MM.1S (cell line): ENCODE results near the gene ZSCAN25.

ENCODE experiments used
- DNase-seq: peaks from one replicate; pipeline ENCODE4 v3.0.0-alpha.2; 2015
- H2AFZ ChIP-seq: fragments of 300-600 bp; sonication (generic); 2 replicates; pipeline ENCODE4 v1.6.0; 2016; ENCODE audit warnings: antibody characterized with exemption, low read length
- H3F3A ChIP-seq: fragments of 300-600 bp; sonication (generic); 2 replicates; pipeline ENCODE4 v1.6.1; 2016; ENCODE audit warnings: mild to moderate bottlenecking, antibody characterized with exemption, low read length, moderate library complexity, mixed read lengths; ENCODE audit not compliant: insufficient read depth
- H3K27ac ChIP-seq: fragments of 300-600 bp; sonication (generic); 2 replicates; pipeline ENCODE4 v1.5.1; 2016; ENCODE audit warnings: mild to moderate bottlenecking, low read length
- H3K27me3 ChIP-seq: fragments of 300-600 bp; sonication (generic); replicated peaks from 2 replicates; pipeline ENCODE4 v1.6.0; 2016; ENCODE audit warnings: low read length; ENCODE audit not compliant: insufficient read depth
- H3K36me3 ChIP-seq: fragments of 300-600 bp; sonication (generic); replicated peaks from 2 replicates; pipeline ENCODE4 v1.6.1; 2016; ENCODE audit warnings: mild to moderate bottlenecking, low read length, mixed read lengths; ENCODE audit not compliant: insufficient read depth
- H3K4me1 ChIP-seq: fragments of 300-600 bp; sonication (generic); 2 replicates; pipeline ENCODE4 v1.6.1; 2016; ENCODE audit warnings: low read length, mixed read lengths
- H3K4me2 ChIP-seq: fragments of 300-600 bp; sonication (generic); 2 replicates; pipeline ENCODE4 v1.6.0; 2016; ENCODE audit warnings: low read depth, low read length
- H3K4me3 ChIP-seq: fragments of 300-600 bp; sonication (generic); 2 replicates; pipeline ENCODE4 v1.5.1; 2016; ENCODE audit warnings: low read length, mixed read lengths
- H3K79me2 ChIP-seq: fragments of 300-600 bp; sonication (generic); 2 replicates; pipeline ENCODE4 v1.6.1; 2016; ENCODE audit warnings: mixed run types, low read length, mixed read lengths
- H3K9ac ChIP-seq: fragments of 300-600 bp; sonication (generic); 2 replicates; pipeline ENCODE4 v1.6.1; 2016; ENCODE audit warnings: low read length, mixed read lengths
- H3K9me2 ChIP-seq: fragments of 300-600 bp; sonication (generic); replicated peaks from 2 replicates; pipeline ENCODE4 v1.6.1; 2016; ENCODE audit warnings: mild to moderate bottlenecking, low read length, mixed read lengths; ENCODE audit not compliant: insufficient read depth
- H3K9me3 ChIP-seq: fragments of 300-600 bp; sonication (generic); replicated peaks from 2 replicates; pipeline ENCODE4 v1.6.1; 2016; ENCODE audit warnings: mild to moderate bottlenecking, low read length, mixed read lengths; ENCODE audit not compliant: insufficient read depth
- H4K20me1 ChIP-seq: fragments of 300-600 bp; sonication (generic); 2 replicates; pipeline ENCODE4 v1.6.1; 2016; ENCODE audit warnings: mild to moderate bottlenecking, low read length, moderate library complexity, mixed read lengths; ENCODE audit not compliant: insufficient read depth
- EZH2 ChIP-seq: fragments of 300-600 bp; sonication (generic); optimal IDR thresholded peaks from 2 replicates; pipeline ENCODE3; 2017; ENCODE audit warnings: low read depth, mild to moderate bottlenecking, antibody characterized with exemption, low read length, mixed read lengths
- EZH2phosphoT487 ChIP-seq: fragments of 300-600 bp; sonication (generic); IDR thresholded peaks from 2 replicates; pipeline ENCODE4 v1.6.1; 2018; ENCODE audit warnings: antibody characterized with exemption, low read length
- TF ChIP-seq, protein P1 (sequence below): fragments of 300-600 bp; sonication (generic); IDR thresholded peaks from 2 replicates; pipeline ENCODE4 v1.5.1; 2016; ENCODE audit warnings: antibody characterized with exemption, low read length, mixed read lengths

Gene ZSCAN25

DNA sequence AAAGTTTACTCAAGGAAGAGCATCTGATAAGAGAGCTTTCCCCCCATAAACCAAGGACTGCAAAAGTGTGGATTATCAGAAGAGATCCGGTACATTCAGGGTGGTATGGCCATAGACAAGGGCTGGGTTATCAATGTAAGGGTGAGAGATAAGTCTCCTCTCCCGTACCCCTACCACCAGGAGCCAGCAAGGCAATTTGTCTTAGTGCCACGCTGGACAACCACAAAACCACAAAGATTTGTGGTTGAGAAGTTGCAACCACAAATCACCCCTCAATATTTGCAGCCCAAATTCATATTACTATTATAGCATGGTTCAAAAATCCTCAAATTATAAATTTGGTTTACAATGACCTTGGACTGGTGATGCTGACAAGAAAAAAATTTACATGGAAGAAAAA lies 2.3 kb upstream of the ZSCAN25 start:
- Histone ChIP-seq H3K4me1 (peaks cover 9% of the 10 kb centered on the region), H3K36me3 (0 out of 2 replicates have a peak, but pooled peaks cover 3% of the 10 kb centered on the region), H3K27me3 (no peaks in the 10 kb centered on the region), H3K9me2 (no peaks in the 10 kb centered on the region), H3K4me3 (no peak overlapping the region), H3K79me2 (peaks cover 31% of the 10 kb centered on the region), H4K20me1 (no peaks in the 10 kb centered on the region), H3K9ac (no peak overlapping the region), H3F3A (no peaks in the 10 kb centered on the region), H3K4me2 (no peak overlapping the region), H3K27ac (no peak overlapping the region), H3K9me3 (no peaks in the 10 kb centered on the region), H2AFZ (no peak overlapping the region)
- DNase-seq: no peak
- TF ChIP-seq EZH2: no peak

DNA sequence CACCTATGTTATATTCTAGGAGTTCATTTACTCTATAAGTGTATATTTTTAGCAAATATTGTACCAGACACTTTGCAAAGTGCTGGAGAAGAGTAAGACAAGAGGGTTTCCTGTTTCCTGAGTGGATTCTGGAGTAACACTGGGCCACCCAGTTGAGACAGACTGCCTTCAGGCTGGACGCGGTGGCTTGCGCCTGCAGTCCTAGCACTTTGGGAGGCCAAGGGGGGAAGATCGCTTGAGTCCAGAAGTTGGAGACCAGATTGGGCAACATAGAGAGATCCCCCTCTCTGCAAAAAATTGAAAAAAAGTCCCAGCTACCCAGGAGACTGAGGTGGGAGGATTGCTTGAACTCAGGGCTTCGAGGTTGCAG lies 772 bp upstream of the ZSCAN25 start:
- no peaks in the 10 kb centered on the region for H4K20me1 ChIP-seq
- peaks cover 42% of the 10 kb centered on the region for H3K79me2 ChIP-seq
- no peaks in the 10 kb centered on the region for H3K27me3 ChIP-seq
- H3K4me2 ChIP-seq: peak overlapping the region; percentile 87
- TF ChIP-seq, protein P1, sequence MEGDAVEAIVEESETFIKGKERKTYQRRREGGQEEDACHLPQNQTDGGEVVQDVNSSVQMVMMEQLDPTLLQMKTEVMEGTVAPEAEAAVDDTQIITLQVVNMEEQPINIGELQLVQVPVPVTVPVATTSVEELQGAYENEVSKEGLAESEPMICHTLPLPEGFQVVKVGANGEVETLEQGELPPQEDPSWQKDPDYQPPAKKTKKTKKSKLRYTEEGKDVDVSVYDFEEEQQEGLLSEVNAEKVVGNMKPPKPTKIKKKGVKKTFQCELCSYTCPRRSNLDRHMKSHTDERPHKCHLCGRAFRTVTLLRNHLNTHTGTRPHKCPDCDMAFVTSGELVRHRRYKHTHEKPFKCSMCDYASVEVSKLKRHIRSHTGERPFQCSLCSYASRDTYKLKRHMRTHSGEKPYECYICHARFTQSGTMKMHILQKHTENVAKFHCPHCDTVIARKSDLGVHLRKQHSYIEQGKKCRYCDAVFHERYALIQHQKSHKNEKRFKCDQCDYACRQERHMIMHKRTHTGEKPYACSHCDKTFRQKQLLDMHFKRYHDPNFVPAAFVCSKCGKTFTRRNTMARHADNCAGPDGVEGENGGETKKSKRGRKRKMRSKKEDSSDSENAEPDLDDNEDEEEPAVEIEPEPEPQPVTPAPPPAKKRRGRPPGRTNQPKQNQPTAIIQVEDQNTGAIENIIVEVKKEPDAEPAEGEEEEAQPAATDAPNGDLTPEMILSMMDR: no peak
- no peak for TF ChIP-seq EZH2
- no peak for TF ChIP-seq EZH2phosphoT487
- H3F3A ChIP-seq: no peaks in the 10 kb centered on the region
- H3K36me3 ChIP-seq: peaks cover 3% of the 10 kb centered on the region; the same call in 1 of the 2 replicates
- H3K9me3 ChIP-seq: no peaks in the 10 kb centered on the region
- peak overlapping the region; percentile 100 for H3K4me3 ChIP-seq
- no peak for DNase-seq
- H2AFZ ChIP-seq: peak overlapping the region; percentile 99
- H3K9ac ChIP-seq: peak overlapping the region; percentile 97; the same call in 1 of the 2 replicates
- peaks cover 9% of the 10 kb centered on the region for H3K4me1 ChIP-seq
- no peaks in the 10 kb centered on the region for H3K9me2 ChIP-seq
- no peak overlapping the region for H3K27ac ChIP-seq

DNA sequence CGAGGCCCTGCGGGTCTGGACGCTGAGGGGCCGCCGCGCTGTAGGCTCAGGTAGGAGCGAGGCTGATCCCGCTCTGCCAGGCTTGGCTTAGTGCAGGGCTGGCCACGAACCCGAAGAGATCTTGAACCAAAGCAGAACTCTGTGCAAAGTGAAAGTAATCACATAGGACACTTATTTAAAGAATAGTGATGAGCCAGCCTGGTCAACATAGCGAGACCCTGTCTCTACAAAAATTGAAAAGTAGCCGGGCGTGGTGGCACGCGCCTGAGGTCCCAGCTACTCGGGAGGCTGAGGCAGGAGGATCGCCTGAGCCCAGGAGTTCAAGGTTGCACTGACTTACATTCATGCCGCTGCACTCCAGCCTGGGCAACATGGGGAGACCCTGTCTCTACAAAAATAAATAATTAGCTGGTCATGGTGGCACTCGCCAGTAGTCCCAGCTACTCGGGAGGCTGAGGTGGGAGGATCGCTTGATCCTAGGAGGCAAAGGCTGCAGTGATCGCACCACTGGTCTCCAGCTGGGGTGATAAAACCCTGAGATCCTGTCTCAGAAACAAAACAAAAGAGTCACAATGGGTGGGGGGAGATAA lies 541 bp downstream of the ZSCAN25 start:
- Histone ChIP-seq H4K20me1 (no peaks in the 10 kb centered on the region), H3K27me3 (no peaks in the 10 kb centered on the region), H3F3A (no peaks in the 10 kb centered on the region), H3K36me3 (peaks cover 6% of the 10 kb centered on the region; the same call in 1 of the 2 replicates), H3K9me2 (no peaks in the 10 kb centered on the region), H3K9ac (peak overlapping the region; percentile 97), H3K4me1 (peaks cover 9% of the 10 kb centered on the region), H3K27ac (peak overlapping the region; percentile 46; the same call in 1 of the 2 replicates), H3K9me3 (no peaks in the 10 kb centered on the region), H3K4me3 (peak overlapping the region; percentile 100), H3K79me2 (peaks cover 42% of the 10 kb centered on the region), H3K4me2 (peak overlapping the region; percentile 87), H2AFZ (peak overlapping the region; percentile 99)
- TF ChIP-seq EZH2 (no peak), EZH2phosphoT487 (no peak)
- TF ChIP-seq, protein P1: no peak
- no peak for DNase-seq

DNA sequence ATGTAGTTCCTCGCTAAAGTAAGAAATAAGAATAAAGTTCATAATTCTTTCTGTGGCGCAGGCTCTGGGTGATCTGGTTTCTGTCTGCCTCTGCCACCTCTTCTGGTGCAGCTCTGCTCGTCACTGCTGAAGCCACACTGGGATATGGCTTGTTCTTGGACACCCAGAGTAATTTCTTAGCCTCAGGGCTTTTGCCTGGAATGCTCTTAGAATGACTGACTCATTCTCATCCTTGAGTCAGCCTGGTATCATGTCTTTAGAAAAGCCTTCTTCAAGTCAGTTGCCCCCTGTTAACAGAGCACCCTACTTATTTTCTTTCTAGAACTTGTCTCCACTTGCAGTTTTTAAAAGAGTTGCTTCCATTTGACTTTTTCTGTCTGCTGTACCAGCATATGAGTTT lies 2.0 kb downstream of the ZSCAN25 start:
- Histone ChIP-seq H3K79me2 (peaks cover 42% of the 10 kb centered on the region), H3K27ac (no peak overlapping the region), H2AFZ (no peak overlapping the region), H3K4me2 (no peak overlapping the region), H3F3A (no peaks in the 10 kb centered on the region), H4K20me1 (no peaks in the 10 kb centered on the region), H3K27me3 (no peaks in the 10 kb centered on the region), H3K9me2 (no peaks in the 10 kb centered on the region), H3K4me3 (no peak overlapping the region), H3K36me3 (peaks cover 7% of the 10 kb centered on the region; the same call in 1 of the 2 replicates), H3K9me3 (no peaks in the 10 kb centered on the region), H3K4me1 (peaks cover 9% of the 10 kb centered on the region), H3K9ac (no peak overlapping the region)
- DNase-seq: no peak
- TF ChIP-seq EZH2phosphoT487: no peak
- TF ChIP-seq, protein P1: no peak
- TF ChIP-seq EZH2: no peak
